Common myeloid progenitor, CD34-positive (primary cell): ENCODE results near the gene IPO13.
A peak's percentile ranks its signal among the peaks of the same experiment; 100 is the strongest.

Source experiments
- CTCF ChIA-PET: fragments of 350-600 bp; sonication (Branson Sonifier 250); formaldehyde crosslinking; loops from one replicate; lab custom pipeline; 2021; ENCODE audit warnings: antibody characterized with exemption; lab: Charles Lee
- POLR2A ChIA-PET: fragments of 350-600 bp; sonication (Branson Sonifier 250); formaldehyde crosslinking; loops from one replicate; lab custom pipeline; 2021; ENCODE audit warnings: antibody characterized with exemption; lab: Charles Lee
- DNase-seq, 3 donors: peaks; one replicate each; pipeline versions ENCODE4 v3.0.0 to v3.0.0-alpha.2; 2013
- H3K27ac ChIP-seq, 2 experiments: 1 replicate in 1 of 2; 2 replicates in 1 of 2; pipeline ENCODE4 v1.7.0; 2013; ENCODE audit warnings: inconsistent platforms in 2 of 2, low read length in 2 of 2, mild to moderate bottlenecking in 2 of 2, low read depth in 1 of 2, moderate library complexity in 1 of 2; ENCODE audit not compliant: severe bottlenecking in 2 of 2, insufficient read depth in 1 of 2, poor library complexity in 1 of 2
- H3K27me3 ChIP-seq, 5 experiments: replicated peaks in 2 of 5; 1 replicate in 3 of 5; 2 replicates in 2 of 5; pipeline versions ENCODE4 v1.6.1 to v1.7.0; 2013; ENCODE audit warnings: low read length in 4 of 5, mild to moderate bottlenecking in 2 of 5, moderate library complexity in 2 of 5, inconsistent platforms in 1 of 5; ENCODE audit not compliant: insufficient read depth in 5 of 5, control insufficient read depth in 4 of 5
- H3K36me3 ChIP-seq, 4 experiments: 1 replicate in 2 of 4; 2 replicates in 2 of 4; pipeline versions ENCODE4 v1.6.1 to v1.7.0; 2013; ENCODE audit warnings: low read length in 3 of 4, control low read depth in 1 of 4, mild to moderate bottlenecking in 1 of 4; ENCODE audit not compliant: control insufficient read depth in 4 of 4, insufficient read depth in 4 of 4
- H3K4me1 ChIP-seq, 4 experiments: 1 replicate in 3 of 4; 2 replicates in 1 of 4; pipeline versions ENCODE4 v1.6.1 to v1.7.1; 2013; ENCODE audit warnings: low read length in 3 of 4, mild to moderate bottlenecking in 3 of 4, control low read depth in 1 of 4, inconsistent platforms in 1 of 4, moderate library complexity in 1 of 4; ENCODE audit not compliant: control insufficient read depth in 4 of 4, insufficient read depth in 4 of 4; ENCODE audit errors: control extremely low read depth in 1 of 4
- H3K4me3 ChIP-seq, 7 experiments: 1 replicate in 4 of 7; 2 replicates in 3 of 7; pipeline versions ENCODE4 v1.5.1 to v1.7.0; 2013; ENCODE audit warnings: mild to moderate bottlenecking in 7 of 7, low read length in 6 of 7, moderate library complexity in 6 of 7, inconsistent platforms in 2 of 7, low read depth in 2 of 7, control low read depth in 1 of 7; ENCODE audit not compliant: insufficient read depth in 4 of 7, control insufficient read depth in 1 of 7; ENCODE audit errors: extremely low read depth in 1 of 7
- H3K9me3 ChIP-seq, 5 experiments: 1 replicate in 4 of 5; 2 replicates in 1 of 5; pipeline versions ENCODE4 v1.6.1 to v1.7.1; 2013; ENCODE audit warnings: low read length in 4 of 5, mild to moderate bottlenecking in 2 of 5, inconsistent platforms in 1 of 5, low read depth in 1 of 5, moderate library complexity in 1 of 5; ENCODE audit not compliant: control insufficient read depth in 4 of 5, insufficient read depth in 2 of 5; ENCODE audit errors: control extremely low read depth in 1 of 5
- WGBS: methylation state at CpG from one replicate; pipeline ENCODE4 v1.1.5; 2013; ENCODE audit not compliant: insufficient coverage; 5-methylcytosine and 5-hydroxymethylcytosine counted together

The IPO13 gene

DNA sequence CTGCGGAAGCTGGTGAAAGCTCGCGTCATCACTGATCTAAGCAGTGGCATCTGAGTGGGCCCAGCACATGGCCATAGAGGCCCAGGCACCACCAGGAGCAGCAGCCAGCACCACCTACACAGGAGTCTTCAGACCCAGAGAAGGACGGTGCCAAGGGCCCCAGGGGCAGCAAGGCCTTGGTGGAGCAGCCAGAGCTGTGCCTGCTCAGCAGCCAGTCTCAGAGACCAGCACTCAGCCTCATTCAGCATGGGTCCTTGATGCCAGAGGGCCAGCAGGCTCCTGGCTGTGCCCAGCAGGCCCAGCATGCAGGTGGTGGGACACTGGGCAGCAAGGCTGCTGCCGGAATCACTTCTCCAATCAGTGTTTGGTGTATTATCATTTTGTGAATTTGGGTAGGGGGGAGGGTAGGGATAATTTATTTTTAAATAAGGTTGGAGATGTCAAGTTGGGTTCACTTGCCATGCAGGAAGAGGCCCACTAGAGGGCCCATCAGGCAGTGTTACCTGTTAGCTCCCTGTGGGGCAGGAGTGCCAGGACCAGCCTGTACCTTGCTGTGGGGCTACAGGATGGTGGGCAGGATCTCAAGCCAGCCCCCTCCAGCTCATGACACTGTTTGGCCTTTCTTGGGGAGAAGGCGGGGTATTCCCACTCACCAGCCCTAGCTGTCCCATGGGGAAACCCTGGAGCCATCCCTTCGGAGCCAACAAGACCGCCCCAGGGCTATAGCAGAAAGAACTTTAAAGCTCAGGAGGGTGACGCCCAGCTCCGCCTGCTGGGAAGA lies 16.4 kb upstream of the IPO13 start:
- Histone ChIP-seq H3K36me3 (peaks cover 0 to 21% (median 10%) of the 10 kb centered on the region in 4 experiments), H3K4me1 (peaks cover 0 to 24% (median 16%) of the 10 kb centered on the region in 4 experiments), H3K27me3 (peaks cover 0 to 20% (median 3%) of the 10 kb centered on the region in 5 experiments), H3K9me3 (no peaks in the 10 kb centered on the region), H3K4me3 (no peak overlapping the region), H3K27ac (no peak overlapping the region)
- ChIA-PET CTCF (interaction anchor here (0.7 to 8.3 kb wide), 10 partner anchors 9 to 166 kb away, joined by 3 to 247 read pairs (median 5); partner anchors contain the start of gene IPO13), POLR2A (interaction anchor here (0.6 to 0.8 kb wide), 2 partner anchors 164 to 726 kb away, joined by 3 read pairs; no protein-coding TSS in a partner anchor)
- DNase-seq: peak in 2 of 3 donors; percentile 38 to 41
- WGBS: 97% methylated on average over 10 of the region's 10 CpGs

GRCh38 chr1:43930949-43931275 lies 15.8 kb upstream of the IPO13 start:
- Histone ChIP-seq H3K27me3 (peaks cover 0 to 26% (median 3%) of the 10 kb centered on the region in 5 experiments), H3K4me3 (no peak overlapping the region), H3K27ac (no peak overlapping the region), H3K36me3 (peaks cover 0 to 15% (median 7%) of the 10 kb centered on the region in 4 experiments), H3K4me1 (peaks cover 0 to 29% (median 20%) of the 10 kb centered on the region in 4 experiments), H3K9me3 (no peaks in the 10 kb centered on the region)
- ChIA-PET POLR2A (interaction anchor here (0.8 kb wide), 1 partner anchor 165 kb away, joined by 3 read pairs; no protein-coding TSS in a partner anchor), CTCF (interaction anchor here (1.0 to 8.3 kb wide), 8 partner anchors 9 to 166 kb away, joined by 3 to 247 read pairs (median 6); partner anchors contain the start of gene IPO13)
- no peak for DNase-seq
- WGBS: 83% methylated on average over 4 of the region's 4 CpGs

DNA sequence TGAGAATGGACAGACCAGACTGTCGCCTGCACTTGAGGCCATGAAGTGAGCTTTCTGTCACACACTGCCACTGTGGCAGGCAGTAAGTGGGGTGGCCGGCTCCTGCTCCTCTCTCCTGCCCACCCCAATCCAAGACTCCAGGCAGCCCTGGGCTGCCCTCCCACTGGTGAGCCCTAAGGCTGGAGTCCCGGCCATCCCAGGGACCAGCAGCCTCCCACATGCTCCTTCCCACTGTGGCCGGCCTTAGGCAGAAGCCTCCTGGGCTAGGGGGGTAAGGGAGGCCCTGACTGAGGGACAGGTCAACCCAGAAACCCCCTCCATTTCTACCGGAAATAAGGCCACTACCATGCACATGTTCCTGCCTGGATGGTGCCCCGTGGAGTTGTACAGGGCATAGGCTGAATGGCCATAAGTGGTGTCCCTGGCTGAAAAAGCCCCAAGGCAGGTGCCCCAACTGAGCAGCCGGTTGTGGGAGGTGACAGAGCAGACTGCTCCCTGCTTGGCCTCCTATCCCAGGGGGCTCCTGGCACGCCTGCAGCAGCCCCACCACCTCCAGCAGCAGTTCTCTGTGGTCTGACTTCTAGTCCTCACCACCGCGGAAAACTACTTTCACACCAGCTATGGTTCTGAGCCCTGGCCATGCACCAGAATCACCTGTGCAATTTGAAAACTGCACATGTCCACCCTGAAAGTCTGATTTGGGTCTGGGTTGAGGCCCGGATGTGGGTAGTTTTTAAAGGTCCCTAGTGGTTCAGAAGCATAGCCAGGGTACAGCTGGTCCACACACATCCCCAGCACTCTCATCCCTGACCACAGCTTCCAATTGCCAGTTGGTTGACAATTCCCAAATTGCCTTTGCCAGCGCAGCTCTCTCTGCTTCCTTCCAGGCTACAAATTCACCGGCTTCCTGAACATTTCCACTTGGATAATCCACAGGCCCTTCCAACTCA lies 14.8 kb upstream of the IPO13 start:
- no peak for DNase-seq
- ChIA-PET CTCF (interaction anchor here (1.1 to 8.3 kb wide), 6 partner anchors 11 to 404 kb away, joined by 3 to 247 read pairs (median 14); partner anchors contain the start of gene IPO13), POLR2A (no interaction called here)
- 99% methylated on average over 10 of the region's 13 CpGs for WGBS
- Histone ChIP-seq H3K36me3 (peaks cover 0 to 9% (median 4%) of the 10 kb centered on the region in 4 experiments), H3K9me3 (no peaks in the 10 kb centered on the region), H3K27ac (no peak overlapping the region), H3K27me3 (peaks cover 0 to 26% (median 3%) of the 10 kb centered on the region in 5 experiments), H3K4me3 (no peak overlapping the region), H3K4me1 (peaks cover 0 to 37% (median 25%) of the 10 kb centered on the region in 4 experiments)

DNA sequence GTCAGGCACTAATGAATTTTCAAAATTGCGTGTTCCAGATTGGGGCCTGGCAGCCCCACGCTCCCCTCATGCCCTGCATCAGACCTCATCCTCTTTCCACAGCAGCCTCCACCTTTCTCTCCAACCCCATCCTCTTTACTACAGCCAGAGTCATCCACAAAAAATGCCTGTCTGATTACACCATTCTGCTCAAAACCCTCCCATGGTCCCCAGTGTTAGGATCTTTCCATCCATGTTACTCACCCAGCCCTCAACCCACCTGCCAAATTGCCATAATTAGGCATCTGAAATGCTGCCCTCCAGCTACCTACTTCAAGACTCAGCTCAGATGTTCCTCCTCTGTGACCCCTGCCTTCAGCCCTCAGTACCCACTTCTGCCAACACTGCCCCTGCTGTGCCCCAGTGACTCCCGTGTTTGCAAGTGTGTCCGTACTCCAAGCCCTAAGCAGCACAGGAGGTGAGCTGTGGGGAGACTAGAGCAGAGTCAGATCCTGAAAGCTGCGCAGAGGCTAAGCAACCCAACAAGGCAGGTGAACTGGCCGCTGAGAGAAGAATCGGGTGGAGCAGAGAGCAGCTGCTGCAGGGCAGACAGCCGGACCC lies 13.9 kb upstream of the IPO13 start:
- H3K9me3 ChIP-seq: no peaks in the 10 kb centered on the region
- no peak overlapping the region for H3K27ac ChIP-seq
- peak in 1 of 3 donors; percentile 12 for DNase-seq
- peak overlapping the region in 4 of 7 experiments; percentile 11 to 69 (median 62) for H3K4me3 ChIP-seq
- peaks cover 0 to 9% (median 4%) of the 10 kb centered on the region in 4 experiments for H3K36me3 ChIP-seq
- WGBS: 31% methylated on average over 8 of the region's 8 CpGs
- CTCF ChIA-PET: interaction anchor here (1.1 to 8.3 kb wide), 8 partner anchors 9 to 405 kb away, joined by 3 to 247 read pairs (median 14); partner anchors contain the start of gene IPO13
- H3K27me3 ChIP-seq: peaks cover 0 to 26% (median 3%) of the 10 kb centered on the region in 5 experiments
- POLR2A ChIA-PET: interaction anchor here (0.6 to 1.0 kb wide), 2 partner anchors 76 to 170 kb away, joined by 3 to 4 read pairs; no protein-coding TSS in a partner anchor
- peaks cover 0 to 37% (median 25%) of the 10 kb centered on the region in 4 experiments for H3K4me1 ChIP-seq

GRCh38 chr1:43933386-43934100 lies 13.2 kb upstream of the IPO13 start, which contains the start of gene ARTN:
Gene ARTN, plus strand, starts transcription at chr1:43933801. Its CDS starts 1,856 bp downstream, at chr1:43935657.
- Histone ChIP-seq H3K4me3 (peak within 1 kb of the TSS in 4 of 7 experiments; percentile 11 to 69 (median 62)), H3K27me3 (peaks cover 0 to 26% (median 3%) of the 10 kb centered on the region in 5 experiments), H3K36me3 (peaks cover 0 to 9% (median 4%) of the 10 kb centered on the region in 4 experiments), H3K9me3 (no peaks in the 10 kb centered on the region), H3K27ac (no peak within 1 kb of the TSS), H3K4me1 (peaks cover 0 to 37% (median 25%) of the 10 kb centered on the region in 4 experiments)
- peak in 2 of 3 donors; percentile 22 to 28 for DNase-seq
- ChIA-PET CTCF (interaction anchor here (0.7 to 8.3 kb wide), 24 partner anchors 10 to 406 kb away, joined by 3 to 247 read pairs (median 7); partner anchors contain the start of genes ATP6V0B, IPO13 and PTPRF), POLR2A (interaction anchor here (0.6 to 1.0 kb wide), 2 partner anchors 77 to 170 kb away, joined by 3 to 4 read pairs; no protein-coding TSS in a partner anchor)
- WGBS: 3% methylated on average over 30 of the region's 42 CpGs
